Lung microvascular endothelial cell (primary cell): ENCODE measurements around the gene UQCRC2. TPM values are rescaled to one million over a fixed set of nuclear protein-coding genes. Genes with fewer than 3 reads are reported as not detected.
"Not testable (repeated sequence)": the region's sequence is repeated elsewhere in the genome, so short reads cannot be mapped to it uniquely, and the experiment has no call there.

ENCODE experiments used
- DNase-seq, 2 donors: peaks; one replicate each; pipeline versions ENCODE4 v3.0.0 to v3.0.0-alpha.2; 2010; ENCODE audit warnings: low read depth in 2 of 2
- total RNA-seq: library from RNA; depleted of rRNA; stranded (reverse); fragments of >200 nt; gene quantifications from 2 replicates; pipeline ENCODE4 v1.2.1, GENCODE V29; 2014

The UQCRC2 gene
- 238 and 239 TPM in 2 replicates for total RNA-seq

DNA sequence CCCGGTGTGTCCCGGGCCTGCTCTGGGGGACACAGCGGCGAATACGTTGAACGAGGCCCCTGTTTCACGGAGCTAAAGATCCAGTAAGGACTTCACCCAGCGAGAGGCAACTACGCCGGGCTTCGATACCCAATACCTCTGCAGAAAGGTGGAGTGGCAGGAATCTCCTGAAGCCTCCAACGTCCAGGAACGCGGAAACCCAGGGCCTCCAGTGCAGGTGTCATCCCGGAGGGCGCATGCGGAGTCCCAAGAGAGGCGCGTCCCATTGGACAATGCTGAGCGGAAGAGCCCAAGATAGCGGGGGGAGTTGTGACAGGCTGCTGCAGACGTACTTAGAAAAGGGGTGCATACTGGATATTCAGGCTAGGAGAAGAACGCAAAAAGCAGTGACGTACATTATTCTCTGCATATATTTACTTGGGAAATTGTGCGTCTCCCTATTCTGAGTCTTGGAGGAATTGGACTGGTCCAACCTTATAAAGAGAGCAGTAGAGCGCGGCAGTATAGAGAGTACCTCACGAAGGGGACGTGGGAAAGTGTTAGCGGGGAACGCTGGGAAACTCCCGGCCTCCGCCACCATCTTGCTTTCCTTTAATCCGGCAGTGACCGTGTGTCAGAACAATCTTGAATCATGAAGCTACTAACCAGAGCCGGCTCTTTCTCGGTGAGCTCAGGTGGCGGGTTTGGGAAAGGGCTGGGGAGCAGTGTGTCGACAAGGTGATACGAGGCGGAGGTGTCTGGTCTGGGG is at the start of gene UQCRC2:
TSS of gene UQCRC2 (plus strand) at position 569 of the 748 bp plus-strand sequence. CDS start at position 632, 63 bp downstream.
- DNase-seq: peak; percentile 94 to 96

DNA sequence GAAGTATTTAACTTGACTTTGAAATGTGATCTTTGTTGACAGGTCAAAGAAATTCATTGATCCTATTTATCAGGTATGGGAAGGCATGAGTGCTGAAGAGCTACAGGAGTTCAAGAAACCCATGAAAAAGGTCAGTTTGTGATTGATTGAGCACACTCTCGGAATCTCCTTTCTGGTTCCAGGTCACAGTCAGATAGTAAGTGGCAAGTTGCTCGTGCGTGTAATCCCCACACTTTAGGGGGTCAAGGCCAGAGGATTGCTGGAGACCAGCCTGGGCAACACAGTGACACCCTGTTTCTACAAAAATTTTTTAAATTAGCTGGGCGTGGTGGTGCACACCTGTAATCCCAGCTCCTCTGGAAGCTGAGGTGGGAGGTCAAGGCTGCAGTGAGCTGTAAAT is 20.5 kb upstream of the UQCRC2 start:
- not testable (repeated sequence) for DNase-seq

DNA sequence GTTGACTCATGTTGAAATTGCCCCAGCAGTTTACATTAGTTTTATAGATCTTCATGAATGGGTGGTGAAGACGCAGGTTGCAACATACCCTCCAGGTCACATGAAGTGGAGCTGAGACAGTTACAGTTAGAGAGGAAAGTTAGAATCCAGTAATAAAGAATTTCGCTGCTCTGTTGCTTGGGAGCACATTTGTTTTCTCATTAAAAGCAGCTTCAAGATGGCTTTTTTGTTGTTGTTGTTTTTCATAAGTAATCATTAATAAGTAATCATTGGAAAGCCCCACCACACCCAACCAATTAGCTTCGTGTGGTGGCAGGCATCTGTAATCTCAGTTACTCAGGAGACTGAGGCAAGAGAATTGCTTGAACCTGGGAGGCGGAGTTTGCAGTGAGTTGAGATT is 19.8 kb upstream of the UQCRC2 start:
- DNase-seq: not testable (repeated sequence)

DNA sequence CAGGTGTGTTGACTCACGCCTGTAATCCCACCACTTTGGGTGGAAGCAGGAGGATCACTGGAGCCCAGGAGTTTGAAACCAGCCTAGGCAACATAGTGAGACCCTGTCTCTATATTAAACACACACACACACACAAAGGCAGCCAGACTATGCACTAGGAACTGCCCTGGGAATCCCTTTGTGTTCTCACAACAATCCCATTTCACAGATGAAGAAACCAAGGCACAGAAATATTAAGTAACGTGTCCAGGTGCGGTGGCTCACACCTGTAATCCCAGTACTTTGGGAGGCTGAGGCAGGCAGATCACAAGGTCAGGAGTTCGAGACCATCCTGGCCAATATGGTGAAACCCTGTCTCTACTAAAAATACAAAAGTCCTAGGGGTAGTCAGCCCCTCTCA is 19.4 kb upstream of the UQCRC2 start:
- not testable (repeated sequence) for DNase-seq

DNA sequence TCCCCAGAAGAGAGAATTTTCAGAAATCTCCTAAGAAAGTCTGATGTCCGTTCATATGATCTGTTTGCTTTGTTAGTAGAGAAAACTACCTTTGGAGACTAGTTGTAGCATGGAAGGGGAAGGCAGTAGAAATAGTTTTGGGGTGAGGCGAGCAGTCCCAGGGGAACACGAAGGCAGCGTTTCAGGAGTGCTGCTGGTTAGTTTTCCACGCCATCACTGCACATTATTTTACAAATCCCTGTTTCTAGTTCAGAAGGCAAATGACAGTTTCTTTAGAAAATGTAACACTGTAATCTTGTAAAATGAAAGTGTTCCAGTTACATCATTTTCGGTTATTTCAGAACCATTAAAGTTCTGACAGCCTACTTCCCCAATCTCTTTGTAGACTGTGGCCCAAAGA is 16.9 kb upstream of the UQCRC2 start:
- not testable (repeated sequence) for DNase-seq

DNA sequence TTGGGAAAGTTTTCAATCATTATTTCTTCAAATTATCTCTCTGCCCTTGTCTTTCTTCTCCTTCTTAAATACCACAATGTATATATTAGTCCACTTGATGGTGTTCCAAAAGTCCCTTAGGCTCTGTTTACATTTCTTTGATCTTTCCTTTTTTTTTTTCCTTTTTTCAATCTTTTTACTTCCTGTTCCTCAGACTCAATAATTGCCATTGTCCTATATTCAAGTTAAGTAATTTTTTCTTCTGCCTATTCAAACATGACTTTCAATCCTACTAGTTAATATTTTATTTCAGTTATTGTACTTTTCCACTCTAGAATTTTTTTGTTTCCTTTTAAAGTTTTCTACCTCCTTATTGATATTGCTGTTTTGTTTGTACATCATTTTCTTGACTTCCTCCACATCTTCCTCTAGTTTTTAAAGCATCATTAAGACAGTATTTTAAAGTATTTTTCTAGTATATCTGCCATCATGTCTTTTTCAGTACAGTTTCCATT is 15.8 kb upstream of the UQCRC2 start:
- no peak for DNase-seq

DNA sequence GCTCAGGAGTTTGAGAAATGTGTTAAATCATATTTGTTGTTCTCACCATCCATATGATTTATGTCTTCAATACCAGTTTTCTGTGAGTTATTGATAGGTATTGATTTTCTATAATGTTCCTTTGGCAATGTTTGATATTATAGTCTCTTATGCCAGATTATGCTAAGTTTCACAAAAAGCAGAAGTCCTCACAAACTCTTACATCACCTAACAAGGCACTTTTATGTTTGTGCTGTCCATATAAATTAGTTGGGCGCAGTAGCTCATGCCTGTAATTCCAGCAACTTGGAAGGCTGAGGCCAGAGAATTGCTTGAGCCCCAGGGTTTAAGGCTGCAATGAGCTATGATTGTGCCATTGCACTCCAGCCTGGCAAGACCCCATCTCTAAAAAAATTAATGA is 12.6 kb upstream of the UQCRC2 start:
- DNase-seq: no peak

DNA sequence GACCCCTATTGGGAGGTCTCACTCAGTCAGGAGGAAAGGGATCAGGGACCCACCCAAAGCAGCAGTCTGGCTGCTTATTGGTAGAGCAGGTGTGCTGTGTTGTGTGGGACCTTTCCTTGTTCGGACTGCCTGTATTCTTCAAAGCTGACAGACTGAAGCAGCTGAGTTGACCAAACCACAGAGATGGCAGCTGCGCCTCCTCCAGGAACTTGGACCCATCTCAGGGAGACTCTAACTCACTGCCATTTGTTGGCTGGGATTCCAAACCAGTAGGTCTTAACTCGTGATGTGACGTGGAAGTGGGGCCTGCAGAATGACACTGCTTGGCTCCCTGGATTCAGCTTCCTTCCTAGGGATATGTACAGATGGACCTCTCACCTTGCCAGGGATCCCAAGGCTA is 9.6 kb upstream of the UQCRC2 start:
- no peak for DNase-seq

DNA sequence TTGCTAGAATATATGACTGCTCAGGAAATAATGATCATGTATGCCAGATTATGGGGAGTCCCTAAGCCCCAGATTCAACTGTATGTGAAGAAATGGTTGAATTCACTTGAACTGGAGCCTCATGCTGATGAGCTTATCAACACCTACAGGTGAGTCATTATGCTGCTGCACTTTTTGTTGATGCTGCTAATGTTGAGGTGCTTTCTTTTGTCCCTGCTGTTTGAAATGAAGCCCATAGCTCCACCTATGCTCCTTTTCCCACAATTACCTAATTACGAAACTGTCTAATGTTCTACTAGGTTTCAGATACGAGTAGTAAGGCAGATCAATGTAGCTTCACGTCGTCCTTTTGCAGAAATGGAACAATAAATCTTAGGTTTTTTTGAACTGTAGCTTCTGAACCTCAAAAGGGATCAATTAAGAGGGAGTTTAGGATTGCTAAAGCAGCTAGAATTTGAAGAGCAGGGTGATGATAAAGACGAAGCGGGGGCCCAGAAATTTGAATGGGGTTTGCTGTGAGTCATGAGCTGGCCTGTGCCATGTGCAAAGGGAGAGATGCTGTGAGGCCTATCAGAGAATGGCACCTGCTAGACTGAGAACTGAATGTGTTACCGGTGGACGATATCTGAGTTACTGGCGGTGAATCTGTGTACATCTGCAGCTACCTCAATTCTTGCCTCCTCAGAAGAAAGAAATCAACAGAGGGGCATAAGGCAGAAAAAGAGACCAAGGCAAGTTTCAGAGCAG is 6.1 kb upstream of the UQCRC2 start:
- DNase-seq: no peak

DNA sequence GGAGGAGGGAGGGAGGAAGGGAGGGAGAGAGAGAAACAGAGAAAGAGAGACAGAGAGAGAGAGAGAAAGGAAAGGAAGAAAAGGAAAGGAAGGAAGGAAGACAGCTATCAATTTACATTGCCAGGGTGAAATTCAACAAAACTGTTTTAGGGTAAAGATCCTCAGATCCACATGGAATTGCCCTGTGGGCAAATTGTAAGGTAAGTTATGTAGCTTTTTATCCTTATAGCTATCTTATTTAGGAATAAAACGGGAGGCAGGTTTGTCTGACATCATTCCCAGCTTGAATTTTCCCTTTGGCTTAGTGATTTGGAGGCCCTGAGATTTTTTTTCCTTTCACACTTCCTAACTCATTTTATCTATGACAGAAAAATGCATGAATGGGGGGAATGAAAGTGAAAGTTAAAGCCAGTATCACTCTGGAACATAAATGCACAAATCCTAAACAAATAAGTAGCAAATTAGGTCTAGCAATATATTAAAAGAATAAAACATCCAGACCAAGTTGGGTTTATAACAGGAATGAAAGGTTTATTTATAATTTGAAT is 3.4 kb upstream of the UQCRC2 start:
- peak; percentile 25 to 70 for DNase-seq

DNA sequence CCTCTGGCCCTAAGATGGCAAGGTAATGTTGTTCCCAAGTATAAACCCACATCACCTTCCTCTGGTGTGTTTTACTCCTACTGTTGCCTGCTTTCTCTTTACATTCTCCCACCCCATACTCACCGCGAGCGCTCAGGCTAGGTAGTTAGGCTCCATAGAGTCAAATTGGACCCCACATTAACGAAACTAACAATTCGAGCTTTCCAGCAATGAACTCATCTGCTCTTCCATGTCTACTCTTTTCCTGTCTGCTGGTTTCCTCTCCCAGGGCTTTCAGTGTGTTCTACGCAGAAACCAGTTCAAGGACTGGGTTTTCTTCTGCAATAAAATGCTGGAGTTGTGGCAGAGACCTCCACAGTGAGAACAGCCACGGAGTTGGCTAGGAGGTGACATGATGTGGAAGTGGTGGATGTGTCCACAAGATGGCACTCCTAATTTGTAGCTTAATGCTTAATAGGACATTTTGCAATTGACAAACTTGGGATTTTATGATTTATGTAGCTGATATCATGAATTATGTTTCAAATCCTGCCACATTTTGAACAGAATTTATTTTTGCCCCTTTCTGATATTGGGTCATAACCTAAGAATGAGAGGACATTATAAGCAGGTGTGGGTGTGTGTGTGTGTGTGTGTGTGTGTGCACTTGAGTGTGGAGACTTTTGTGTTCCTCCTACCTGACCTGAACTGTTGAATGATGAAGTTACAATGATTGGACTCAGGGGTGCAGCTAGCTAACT is 2.2 kb upstream of the UQCRC2 start:
- DNase-seq: peak; percentile 59 to 71

DNA sequence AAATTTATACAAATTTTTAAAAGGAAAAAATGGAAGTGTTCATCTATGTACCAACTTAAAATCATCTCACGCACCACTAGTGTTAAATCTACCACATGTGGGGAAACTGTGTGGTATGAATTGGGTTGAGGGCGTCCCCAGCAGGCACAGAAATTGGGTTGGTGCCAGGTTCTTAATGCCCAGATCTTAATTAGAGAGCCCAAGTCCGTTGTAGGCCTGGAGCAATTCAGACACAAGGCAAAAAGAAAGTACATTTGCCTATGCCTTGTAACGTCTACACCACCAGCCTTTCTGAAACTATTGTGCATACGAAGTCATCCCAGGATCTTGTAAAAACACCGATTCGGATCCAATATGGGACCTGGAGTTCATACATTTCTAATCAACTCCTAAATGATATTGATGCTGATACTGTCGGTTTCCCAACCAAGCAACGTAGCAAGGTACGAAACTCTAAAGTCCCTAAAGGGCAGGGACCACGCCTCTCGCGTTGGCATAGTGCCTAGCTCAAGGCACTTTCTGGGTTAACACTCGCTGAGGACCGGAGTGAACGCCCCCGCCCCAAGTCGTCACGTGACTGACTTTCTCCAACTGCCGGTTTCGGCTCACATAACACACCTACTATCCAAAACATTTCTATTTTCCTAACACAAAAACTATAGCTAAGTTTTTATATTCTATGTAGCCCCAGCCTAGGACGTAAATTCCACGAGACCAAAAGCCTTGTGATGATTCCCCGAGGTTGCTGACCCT is 945 bp upstream of the UQCRC2 start:
- DNase-seq: peak; percentile 77 to 78

DNA sequence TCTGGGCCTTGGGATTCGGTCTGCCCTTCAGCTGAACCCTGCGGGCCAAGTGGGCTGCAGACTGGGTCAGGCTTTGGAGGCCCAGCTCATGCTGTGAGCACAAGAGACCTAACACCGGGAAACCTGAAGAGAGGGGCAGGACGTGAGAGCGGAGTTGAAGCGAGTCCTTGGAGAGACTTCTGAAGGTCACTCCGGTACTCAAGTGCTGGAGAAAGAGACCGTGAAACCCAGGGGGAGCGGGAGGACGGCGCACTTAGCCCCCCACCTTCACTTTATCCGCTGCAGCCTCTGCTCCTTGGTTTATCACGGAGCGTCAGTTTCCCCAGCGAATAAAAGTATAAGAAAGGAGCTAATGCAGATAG is 361 bp downstream of the UQCRC2 start:
- no peak for DNase-seq

DNA sequence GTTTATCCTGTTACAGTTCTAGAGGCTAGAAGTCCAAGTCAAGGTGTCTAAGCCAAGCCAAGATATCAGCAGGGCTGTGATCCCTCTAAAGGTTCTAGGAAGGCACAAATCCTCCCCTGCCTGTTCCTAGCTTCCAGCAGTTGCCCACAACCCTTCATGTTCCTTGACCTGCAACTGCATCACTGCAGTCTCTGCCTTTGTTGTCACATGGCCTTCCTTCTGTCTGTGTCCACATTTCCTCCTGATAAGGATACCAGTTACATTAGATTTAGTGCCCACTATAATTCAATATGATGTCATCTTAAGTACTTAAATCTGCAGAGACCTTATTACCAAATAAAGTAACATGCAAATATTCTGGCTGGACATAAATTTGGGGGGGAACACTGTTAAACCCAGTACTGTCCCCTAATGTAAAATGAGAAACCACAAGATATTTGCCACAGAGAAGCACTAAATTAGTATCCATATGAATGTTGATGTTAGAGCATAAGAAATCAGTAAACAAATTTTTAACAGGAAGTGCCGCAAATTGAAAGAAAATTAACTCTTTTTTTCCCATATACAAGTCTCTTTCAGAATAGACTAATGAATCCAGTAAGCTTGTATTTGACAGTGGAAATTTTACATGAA is 4.7 kb downstream of the UQCRC2 start:
- no peak for DNase-seq

DNA sequence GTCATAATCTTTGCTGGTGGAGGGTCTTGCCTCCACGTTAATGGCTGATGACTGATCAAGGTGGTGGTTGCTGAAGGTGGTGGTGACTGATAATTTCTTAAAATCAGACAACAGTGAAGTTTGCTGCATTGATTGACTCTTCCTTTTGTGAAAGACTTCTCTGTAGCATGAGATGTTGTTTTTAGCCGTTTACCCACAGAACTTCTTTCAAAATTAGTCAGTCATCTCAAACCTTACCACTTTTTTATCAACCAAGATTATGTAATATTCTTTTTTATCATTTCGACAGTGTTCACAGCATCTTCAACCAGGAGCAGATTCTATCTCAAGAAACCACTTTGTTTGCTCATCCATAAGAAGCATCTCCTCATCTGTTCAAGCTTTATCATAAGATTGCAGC is 5.9 kb downstream of the UQCRC2 start:
- DNase-seq: no peak

DNA sequence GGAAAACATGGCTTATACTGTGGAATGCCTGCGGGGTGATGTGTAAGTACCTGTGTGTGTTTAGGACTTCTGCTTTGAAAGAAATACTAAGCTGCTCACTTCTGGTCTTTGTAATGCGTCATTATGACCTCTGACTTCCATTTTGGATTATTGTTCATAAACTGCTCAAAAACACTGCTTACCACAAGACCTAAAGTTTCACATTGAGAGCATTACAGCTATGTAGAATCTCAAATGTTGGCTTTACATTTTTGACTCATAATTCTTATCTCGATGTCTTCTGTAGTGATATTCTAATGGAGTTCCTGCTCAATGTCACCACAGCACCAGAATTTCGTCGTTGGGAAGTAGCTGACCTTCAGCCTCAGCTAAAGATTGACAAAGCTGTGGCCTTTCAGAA is 9.3 kb downstream of the UQCRC2 start:
- DNase-seq: no peak

DNA sequence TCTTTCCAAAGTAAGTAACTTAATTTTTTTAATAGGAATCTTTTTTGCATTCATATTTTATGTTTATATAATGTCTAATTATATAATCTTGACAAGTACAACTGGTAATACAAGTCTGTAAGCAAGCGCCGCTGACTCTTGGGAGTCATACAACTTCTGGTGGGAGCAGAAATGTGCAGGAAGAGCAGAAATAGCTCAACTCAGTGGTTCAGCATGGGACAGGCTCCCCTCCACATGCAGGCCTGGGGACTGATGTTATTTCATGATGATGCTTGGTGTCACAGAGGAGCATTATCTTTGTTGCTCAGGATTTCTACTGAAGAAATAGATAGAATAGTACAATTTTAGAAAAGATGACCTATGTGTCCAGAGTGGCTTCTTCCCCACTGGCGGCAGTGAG is 10.7 kb downstream of the UQCRC2 start:
- no peak for DNase-seq

DNA sequence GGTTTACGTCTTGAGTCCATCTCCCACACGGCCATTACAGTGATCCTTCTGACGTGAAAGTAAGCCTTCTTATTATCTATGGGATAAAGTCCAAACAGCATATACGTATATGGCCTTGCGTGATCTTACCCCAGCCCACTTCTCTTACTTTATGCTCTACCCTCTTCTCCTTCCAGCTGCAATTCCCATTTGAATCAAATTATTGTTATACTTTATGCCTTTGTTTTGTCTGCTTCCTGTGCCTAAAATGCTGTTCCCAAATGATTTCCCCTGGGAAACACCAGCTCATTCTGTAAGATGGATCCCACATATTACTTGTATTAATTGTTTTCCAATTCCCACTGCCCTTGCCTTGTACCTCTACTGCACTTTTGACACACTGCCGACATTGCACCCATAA is 11.2 kb downstream of the UQCRC2 start:
- no peak for DNase-seq

DNA sequence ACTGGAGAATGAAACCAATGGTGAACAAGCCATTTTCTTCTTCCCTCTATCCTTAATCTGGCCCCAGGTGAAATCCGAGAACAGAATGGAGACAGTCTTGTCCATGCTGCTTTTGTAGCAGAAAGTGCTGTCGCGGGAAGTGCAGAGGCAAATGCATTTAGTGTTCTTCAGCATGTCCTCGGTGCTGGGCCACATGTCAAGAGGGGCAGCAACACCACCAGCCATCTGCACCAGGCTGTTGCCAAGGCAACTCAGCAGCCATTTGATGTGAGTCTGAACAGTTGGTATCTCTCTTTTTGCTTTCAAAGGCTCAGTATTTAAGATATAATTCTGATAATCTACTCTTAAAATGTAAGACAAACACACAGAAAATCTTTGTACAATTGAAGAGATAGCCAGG is 18.7 kb downstream of the UQCRC2 start:
- DNase-seq: no peak

DNA sequence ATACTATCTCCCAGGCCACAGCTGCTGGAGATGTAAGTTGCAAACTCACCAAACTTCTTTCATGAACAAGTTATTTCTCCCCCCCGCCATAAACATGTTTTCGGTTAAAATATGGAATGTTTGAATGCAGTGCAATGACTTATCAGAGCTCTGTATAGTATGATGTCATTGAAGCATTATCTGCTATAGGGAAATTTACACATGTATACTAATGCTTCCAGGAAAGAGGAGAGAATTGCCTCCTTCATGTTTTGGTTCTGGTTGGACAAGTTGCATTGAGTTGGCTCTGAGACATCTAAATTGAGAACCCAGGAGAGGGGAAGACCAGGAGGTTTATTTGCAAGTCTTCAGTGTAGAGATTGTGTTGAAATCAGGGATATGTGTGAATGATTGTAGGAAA is 20.8 kb downstream of the UQCRC2 start:
- no peak for DNase-seq

DNA sequence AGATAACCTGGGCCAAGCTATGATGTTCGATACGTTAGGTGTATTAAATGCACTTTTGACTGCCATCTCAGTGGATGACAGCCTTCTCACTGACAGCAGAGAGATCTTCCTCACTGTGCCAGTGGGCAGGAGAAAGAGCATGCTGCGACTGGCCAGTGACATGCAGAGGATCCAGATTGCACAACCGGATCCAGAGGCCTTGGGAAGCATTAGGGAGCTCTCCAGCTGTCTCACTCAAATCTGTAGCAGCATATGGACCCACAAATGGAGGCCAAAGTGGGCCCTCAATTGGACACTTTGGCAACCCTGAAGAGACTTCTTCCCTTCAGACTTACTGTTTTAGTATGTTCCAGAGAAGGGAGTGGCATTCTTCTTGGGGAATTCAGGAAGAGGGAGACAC is 26.9 kb downstream of the UQCRC2 start:
- no peak for DNase-seq
